Stomach (tissue), 9 donors: ENCODE results near the gene PA2G4. TPM values are rescaled to one million over a fixed set of nuclear protein-coding genes. Genes with fewer than 3 reads are reported as not detected.
A peak's percentile ranks its signal among the peaks of the same experiment; 100 is the strongest.
"Not testable (repeated sequence)": the region's sequence is repeated elsewhere in the genome, so short reads cannot be mapped to it uniquely, and the experiment has no call there.

Experiments used
- DNase-seq, 2 donors: peaks; one replicate each; pipeline versions ENCODE4 v3.0.0 to v3.0.0-alpha.2; 2013 to 2019
- H3K27ac ChIP-seq, 5 donors: fragments of 200-600 bp in 4 of 5; sonication (generic) in 4 of 5; one replicate each; pipeline ENCODE4 v1.5.1; 2013 to 2019; ENCODE audit warnings: mild to moderate bottlenecking in 1 of 5, moderate library complexity in 1 of 5
- H3K27me3 ChIP-seq, 3 donors: fragments of 200-600 bp; sonication (generic); one replicate each; pipeline ENCODE4 v1.5.1; 2017 to 2019; ENCODE audit warnings: mixed run types in 1 of 3
- H3K36me3 ChIP-seq, 4 donors: fragments of 200-600 bp; sonication (generic); 1 replicate in 3 of 4; 2 replicates in 1 of 4; pipeline ENCODE4 v1.5.1; 2016 to 2019
- H3K4me1 ChIP-seq, 4 donors: fragments of 200-600 bp; sonication (generic); one replicate each; pipeline ENCODE4 v1.5.1; 2016 to 2019
- H3K4me3 ChIP-seq, 4 donors: fragments of 200-600 bp; sonication (generic) in 3 of 4; one replicate each; pipeline ENCODE4 v1.5.1; 2016 to 2019; ENCODE audit warnings: mild to moderate bottlenecking in 1 of 4
- H3K9me3 ChIP-seq, 4 donors: fragments of 200-600 bp; sonication (generic); one replicate each; pipeline ENCODE4 v1.5.1; 2016 to 2019
- CTCF ChIP-seq, 7 experiments: fragments of 450-650 bp in 4 of 7; fragments of 200-600 bp in 3 of 7; sonication (generic) in 3 of 7; IDR thresholded peaks; one replicate each; pipeline ENCODE4 v1.5.1; 2016 to 2019; ENCODE audit warnings: antibody characterized with exemption in 7 of 7, control low read depth in 2 of 7, mild to moderate bottlenecking in 1 of 7
- EP300 ChIP-seq: sonication (generic); formaldehyde crosslinking; IDR thresholded peaks from one replicate; pipeline ENCODE4 v1.6.1; 2017; ENCODE audit warnings: antibody characterized with exemption
- POLR2A ChIP-seq, 4 donors: fragments of 450-650 bp; IDR thresholded peaks; one replicate each; pipeline ENCODE4 v1.6.1; 2016; ENCODE audit warnings: antibody characterized with exemption in 4 of 4, control low read depth in 2 of 4, mild to moderate bottlenecking in 1 of 4, moderate library complexity in 1 of 4
- POLR2AphosphoS5 ChIP-seq, 3 donors: sonication (generic); formaldehyde crosslinking; IDR thresholded peaks; one replicate each; pipeline ENCODE4 v1.6.1; 2016; ENCODE audit warnings: antibody characterized with exemption in 3 of 3
- WGBS, 5 donors: extraction: QIAGEN DNeasy Blood & Tissue Kit in 3 of 5; methylation state at CpG; one replicate each; pipeline versions ENCODE4 v1.1.5 to v1.1.7; 2013 to 2018; 5-methylcytosine and 5-hydroxymethylcytosine counted together
- intact Hi-C: fragments of 100-400 bp; cut with DNase I; formaldehyde crosslinking; loops from one replicate; pipeline ENCODE4 v1.15.1; 2023; ENCODE audit warnings: low total_unique reads
- polyA plus RNA-seq, 3 donors: library from polyadenylated mRNA; stranded (reverse); fragments of 200-250 nt; gene quantifications; one replicate each; pipeline ENCODE4 v1.2.3, GENCODE V29; 2013
- total RNA-seq, 5 donors: library from RNA; depleted of rRNA; stranded (reverse); fragments of >200 nt; gene quantifications; one replicate each; pipeline versions ENCODE4 v1.1.0 to v1.2.3, GENCODE V29; 2014 to 2016
- donor health status: healthy with polysubstance abuse.
- donor health status: Bipolar disorder and iron deficiency.
- donor health status: healthy.

PA2G4 gene
- total and polyA plus RNA-seq, 8 donors: 33.8 to 144 (median 84.6) TPM

GRCh38 chr12:56115329-56115728 lies 11.0 kb downstream of the PA2G4 start:
- intact Hi-C loops: no loop called here
- Histone ChIP-seq H3K4me3 (peak overlapping the region; percentile 69 to 79 (median 74)), H3K27me3 (no peaks in the 10 kb centered on the region), H3K36me3 (peaks cover 31 to 45% (median 40%) of the 10 kb centered on the region in 4 donors), H3K9me3 (no peaks in the 10 kb centered on the region), H3K4me1 (peaks cover 18 to 35% (median 27%) of the 10 kb centered on the region in 4 donors), H3K27ac (peak overlapping the region; percentile 30 to 97 (median 96))
- peak in 1 of 2 donors; percentile 62 for DNase-seq
- WGBS, 5 donors: 26 to 41% (median 37%) methylated on average over 10 of the region's 10 CpGs
- TF ChIP-seq CTCF (IDR thresholded peaks at IDR 0.05) (no peak), POLR2AphosphoS5 (IDR thresholded peaks at IDR 0.05) (no peak), POLR2A (IDR thresholded peaks at IDR 0.05) (no peak), EP300 (no peak)

- peak; percentile 97 to 98 for DNase-seq
- peak within 1 kb of the TSS; percentile 95 to 97 (median 96) for H3K27ac ChIP-seq
- peaks cover 18 to 38% (median 29%) of the 10 kb centered on the region in 4 donors for H3K4me1 ChIP-seq
- intact Hi-C loops: no loop called here
- H3K9me3 ChIP-seq: no peaks in the 10 kb centered on the region
- TF ChIP-seq EP300: no peak
- TF ChIP-seq POLR2A (IDR thresholded peaks at IDR 0.05): peak in 2 of 4 donors; percentile 74 to 81
- peak; percentile 98 to 99 (median 99) for TF ChIP-seq POLR2AphosphoS5 (IDR thresholded peaks at IDR 0.05)
- no peaks in the 10 kb centered on the region for H3K27me3 ChIP-seq
- WGBS, 5 donors: 0 to 1% (median 1%) methylated on average over 34 of the region's 34 CpGs
- peak within 1 kb of the TSS; percentile 69 to 79 (median 74) for H3K4me3 ChIP-seq
- peaks cover 30 to 45% (median 40%) of the 10 kb centered on the region in 4 donors for H3K36me3 ChIP-seq
Observed at GRCh38 chr12:56116267-56117081, 12.1 kb downstream of the PA2G4 start, which contains the start of gene RPL41. Gene RPL41 (plus strand): TSS chr12:56116633.

GRCh38 chr12:56117082-56117706 lies 12.8 kb downstream of the PA2G4 start:
- WGBS, 5 donors: 1 to 2% (median 2%) methylated on average over 12 to 16 of the region's 16 CpGs
- peak overlapping the region; percentile 69 to 79 (median 74) for H3K4me3 ChIP-seq
- H3K4me1 ChIP-seq: peaks cover 18 to 43% (median 29%) of the 10 kb centered on the region in 4 donors
- DNase-seq: peak in 1 of 2 donors; percentile 48
- H3K27me3 ChIP-seq, H3K9me3 ChIP-seq, intact Hi-C loops: not testable (repeated sequence)
- peaks cover 23 to 45% (median 39%) of the 10 kb centered on the region in 4 donors for H3K36me3 ChIP-seq
- peak overlapping the region; percentile 95 to 97 (median 96) for H3K27ac ChIP-seq

GRCh38 chr12:56117778-56118687 lies 13.7 kb downstream of the PA2G4 start, which contains the start of gene ZC3H10:
Gene ZC3H10 (plus strand): TSS chr12:56118266. CDS start chr12:56120563, 2,297 bp downstream.
- peak within 1 kb of the TSS; percentile 69 to 79 (median 74) for H3K4me3 ChIP-seq
- no peaks in the 10 kb centered on the region for H3K27me3 ChIP-seq
- 0 to 1% (median 1%) methylated on average over 43 to 61 of the region's 61 CpGs for WGBS, 5 donors
- peaks cover 18 to 48% (median 33%) of the 10 kb centered on the region in 4 donors for H3K4me1 ChIP-seq
- H3K9me3 ChIP-seq: no peaks in the 10 kb centered on the region
- H3K36me3 ChIP-seq: peaks cover 15 to 44% (median 32%) of the 10 kb centered on the region in 4 donors
- DNase-seq: peak; percentile 98 to 100
- peak within 1 kb of the TSS; percentile 95 to 97 (median 96) for H3K27ac ChIP-seq
- intact Hi-C loops: no loop called here
- TF ChIP-seq CTCF (IDR thresholded peaks at IDR 0.05) (peak in 5 of 7 experiments; percentile 21 to 70 (median 49)), POLR2A (IDR thresholded peaks at IDR 0.05) (peak in 2 of 4 donors; percentile 43 to 73), POLR2AphosphoS5 (IDR thresholded peaks at IDR 0.05) (peak; percentile 95 to 99 (median 99)), EP300 (no peak)
